Measurements from ENCODE around the gene CD44.

CD44 gene

GRCh38 chr11:35183326-35183925 lies 44.5 kb downstream of the CD44 start:
- H3K4me1 ChIP-seq (ENCODE audit: insufficient read depth, low read length): peaks cover 34% of the 10 kb centered on the region
- no peak overlapping the region for H3K4me3 ChIP-seq (ENCODE audit: low read depth in 1 of 2, low read length in 2 of 2)
- no peaks in the 10 kb centered on the region for H3K27me3 ChIP-seq (ENCODE audit: control insufficient read depth in 1 of 2, insufficient read depth in 2 of 2, low read length in 2 of 2)
- no peaks in the 10 kb centered on the region for H3K9me3 ChIP-seq (ENCODE audit: low read length)
- no peak overlapping the region for H3K27ac ChIP-seq (ENCODE audit: low read depth, low read length)
- no peak overlapping the region for H3K9ac ChIP-seq (ENCODE audit: low read length)
- peaks cover 52% of the 10 kb centered on the region for H3K36me3 ChIP-seq (ENCODE audit: insufficient read depth, low read length)

DNA sequence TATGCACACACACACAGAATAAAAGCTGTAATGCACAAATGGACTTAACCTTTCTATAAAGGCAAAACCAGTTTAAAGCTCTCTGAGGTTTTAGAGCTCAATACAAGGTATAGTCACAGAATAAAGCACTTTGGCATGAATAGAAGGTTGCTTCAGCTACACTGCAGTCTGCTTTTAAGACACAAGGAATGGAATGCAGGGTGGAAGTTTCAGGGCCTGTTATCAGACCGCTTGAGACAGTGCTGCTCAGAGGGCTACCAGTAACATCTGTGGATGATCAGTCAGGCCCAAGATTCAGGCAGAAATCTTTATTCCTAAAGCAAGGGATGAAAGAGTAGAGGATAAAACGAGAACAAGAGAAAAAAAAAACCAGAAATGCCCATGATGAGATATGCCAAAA lies 46.7 kb downstream of the CD44 start:
- Histone ChIP-seq H3K9ac (ENCODE audit: low read length) (no peak overlapping the region), H3K4me3 (ENCODE audit: low read depth in 1 of 2, low read length in 2 of 2) (no peak overlapping the region), H3K9me3 (ENCODE audit: low read length) (no peaks in the 10 kb centered on the region), H3K4me1 (ENCODE audit: insufficient read depth, low read length) (peaks cover 25% of the 10 kb centered on the region), H3K36me3 (ENCODE audit: insufficient read depth, low read length) (peaks cover 35% of the 10 kb centered on the region), H3K27me3 (ENCODE audit: control insufficient read depth in 1 of 2, insufficient read depth in 2 of 2, low read length in 2 of 2) (no peaks in the 10 kb centered on the region), H3K27ac (ENCODE audit: low read depth, low read length) (no peak overlapping the region)

DNA sequence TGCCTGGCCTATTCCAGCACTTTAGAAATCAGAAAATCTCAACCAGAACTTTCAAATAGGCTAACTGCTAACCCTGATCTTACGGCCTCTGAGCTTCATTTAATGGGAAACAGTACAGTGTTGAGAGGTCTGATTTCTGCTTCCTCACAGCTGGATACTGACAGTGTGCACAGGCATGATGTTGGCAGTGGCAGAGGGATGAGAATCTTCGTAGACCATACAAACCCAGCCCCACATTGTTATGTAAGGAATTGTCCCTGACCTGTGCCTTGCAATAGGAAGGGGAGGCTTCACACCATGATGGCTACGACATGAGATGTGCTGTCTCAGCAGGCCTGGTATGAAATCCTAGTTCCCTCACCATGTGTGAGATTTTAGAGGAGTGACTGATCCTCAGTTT lies 49.0 kb downstream of the CD44 start:
- no peak overlapping the region for H3K4me3 ChIP-seq (ENCODE audit: low read depth in 1 of 2, low read length in 2 of 2)
- no peak overlapping the region for H3K9ac ChIP-seq (ENCODE audit: low read length)
- H3K4me1 ChIP-seq (ENCODE audit: insufficient read depth, low read length): peaks cover 42% of the 10 kb centered on the region
- no peaks in the 10 kb centered on the region for H3K9me3 ChIP-seq (ENCODE audit: low read length)
- no peak overlapping the region for H3K27ac ChIP-seq (ENCODE audit: low read depth, low read length)
- no peaks in the 10 kb centered on the region for H3K27me3 ChIP-seq (ENCODE audit: control insufficient read depth in 1 of 2, insufficient read depth in 2 of 2, low read length in 2 of 2)
- peaks cover 25% of the 10 kb centered on the region for H3K36me3 ChIP-seq (ENCODE audit: insufficient read depth, low read length)

GRCh38 chr11:35190804-35191348 lies 51.9 kb downstream of the CD44 start:
- Histone ChIP-seq H3K9ac (ENCODE audit: low read length) (no peak overlapping the region), H3K4me3 (ENCODE audit: low read depth in 1 of 2, low read length in 2 of 2) (no peak overlapping the region), H3K27me3 (ENCODE audit: control insufficient read depth in 1 of 2, insufficient read depth in 2 of 2, low read length in 2 of 2) (no peaks in the 10 kb centered on the region), H3K36me3 (ENCODE audit: insufficient read depth, low read length) (peaks cover 16% of the 10 kb centered on the region), H3K27ac (ENCODE audit: low read depth, low read length) (peak overlapping the region; percentile 45), H3K9me3 (ENCODE audit: low read length) (no peaks in the 10 kb centered on the region), H3K4me1 (ENCODE audit: insufficient read depth, low read length) (peaks cover 47% of the 10 kb centered on the region)

DNA sequence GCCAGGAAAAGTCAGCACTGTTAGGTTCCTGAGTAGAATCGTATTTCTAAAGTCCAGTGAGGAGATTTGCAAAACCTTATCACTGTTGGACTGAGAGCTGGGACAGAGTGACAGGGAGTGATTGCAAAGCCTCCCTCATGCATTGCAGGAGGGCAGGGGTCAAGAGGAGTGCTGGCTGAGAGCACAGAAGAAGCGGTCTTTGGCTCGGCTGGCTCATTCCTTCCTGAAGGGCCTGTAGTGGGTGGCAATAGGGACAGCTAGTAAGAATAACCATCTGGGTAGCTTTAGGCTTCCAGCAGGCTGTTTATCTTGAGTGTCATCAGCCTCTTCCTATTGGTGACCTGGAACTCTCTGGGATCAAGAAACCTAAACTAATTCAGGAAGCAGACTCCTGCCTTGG lies 53.4 kb downstream of the CD44 start:
- H3K9me3 ChIP-seq (ENCODE audit: low read length): no peaks in the 10 kb centered on the region
- peaks cover 26% of the 10 kb centered on the region for H3K36me3 ChIP-seq (ENCODE audit: insufficient read depth, low read length)
- H3K9ac ChIP-seq (ENCODE audit: low read length): no peak overlapping the region
- peak overlapping the region; percentile 45 for H3K27ac ChIP-seq (ENCODE audit: low read depth, low read length)
- H3K27me3 ChIP-seq (ENCODE audit: control insufficient read depth in 1 of 2, insufficient read depth in 2 of 2, low read length in 2 of 2): no peaks in the 10 kb centered on the region
- no peak overlapping the region for H3K4me3 ChIP-seq (ENCODE audit: low read depth in 1 of 2, low read length in 2 of 2)
- peaks cover 47% of the 10 kb centered on the region for H3K4me1 ChIP-seq (ENCODE audit: insufficient read depth, low read length)

DNA sequence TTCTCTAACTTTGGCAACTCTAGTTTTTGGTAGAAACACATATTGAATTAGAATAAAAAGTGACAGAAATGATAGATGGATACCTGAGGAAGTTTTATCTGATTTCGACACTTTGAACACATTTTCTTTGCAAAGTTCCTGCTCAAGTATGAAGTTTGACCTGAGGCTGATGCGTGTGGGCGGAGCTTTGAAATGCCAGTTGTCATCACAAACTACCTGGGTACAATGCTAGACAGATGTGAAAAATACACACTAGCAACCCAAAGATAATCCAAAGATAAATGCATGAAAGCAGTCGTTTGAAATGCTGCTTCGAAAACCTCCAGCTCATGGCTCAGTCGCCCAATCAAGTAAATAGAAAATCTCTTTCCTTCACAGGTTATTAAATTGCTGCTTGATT lies 54.8 kb downstream of the CD44 start:
- H3K27ac ChIP-seq (ENCODE audit: low read depth, low read length): no peak overlapping the region
- H3K36me3 ChIP-seq (ENCODE audit: insufficient read depth, low read length): peaks cover 26% of the 10 kb centered on the region

GRCh38 chr11:35197292-35197691 lies 58.3 kb downstream of the CD44 start:
- no peak overlapping the region for H3K4me3 ChIP-seq (ENCODE audit: low read depth in 1 of 2, low read length in 2 of 2)
- H3K9me3 ChIP-seq (ENCODE audit: low read length): no peaks in the 10 kb centered on the region
- H3K4me1 ChIP-seq (ENCODE audit: insufficient read depth, low read length): peaks cover 17% of the 10 kb centered on the region
- no peak overlapping the region for H3K9ac ChIP-seq (ENCODE audit: low read length)
- H3K27me3 ChIP-seq (ENCODE audit: control insufficient read depth in 1 of 2, insufficient read depth in 2 of 2, low read length in 2 of 2): no peaks in the 10 kb centered on the region
- no peak overlapping the region for H3K27ac ChIP-seq (ENCODE audit: low read depth, low read length)
- H3K36me3 ChIP-seq (ENCODE audit: insufficient read depth, low read length): peaks cover 32% of the 10 kb centered on the region

More for the DNA sequence above, 54.8 kb downstream of the CD44 start:
- no peak overlapping the region for H3K4me3 ChIP-seq (ENCODE audit: low read depth in 1 of 2, low read length in 2 of 2)
- H3K27me3 ChIP-seq (ENCODE audit: control insufficient read depth in 1 of 2, insufficient read depth in 2 of 2, low read length in 2 of 2): no peaks in the 10 kb centered on the region
- H3K9me3 ChIP-seq (ENCODE audit: low read length): no peaks in the 10 kb centered on the region
- H3K9ac ChIP-seq (ENCODE audit: low read length): no peak overlapping the region
- H3K4me1 ChIP-seq (ENCODE audit: insufficient read depth, low read length): peaks cover 47% of the 10 kb centered on the region

GRCh38 chr11:35200811-35201341 lies 61.9 kb downstream of the CD44 start:
- Histone ChIP-seq H3K4me1 (ENCODE audit: insufficient read depth, low read length) (no peaks in the 10 kb centered on the region), H3K4me3 (ENCODE audit: low read depth in 1 of 2, low read length in 2 of 2) (no peak overlapping the region), H3K27ac (ENCODE audit: low read depth, low read length) (no peak overlapping the region), H3K9me3 (ENCODE audit: low read length) (no peaks in the 10 kb centered on the region), H3K36me3 (ENCODE audit: insufficient read depth, low read length) (peaks cover 42% of the 10 kb centered on the region), H3K9ac (ENCODE audit: low read length) (no peak overlapping the region), H3K27me3 (ENCODE audit: control insufficient read depth in 1 of 2, insufficient read depth in 2 of 2, low read length in 2 of 2) (no peaks in the 10 kb centered on the region)

GRCh38 chr11:35204614-35205013 lies 65.6 kb downstream of the CD44 start:
- Histone ChIP-seq H3K4me3 (ENCODE audit: low read depth in 1 of 2, low read length in 2 of 2) (no peak overlapping the region), H3K9ac (ENCODE audit: low read length) (no peak overlapping the region), H3K27ac (ENCODE audit: low read depth, low read length) (no peak overlapping the region), H3K36me3 (ENCODE audit: insufficient read depth, low read length) (peaks cover 41% of the 10 kb centered on the region), H3K27me3 (ENCODE audit: control insufficient read depth in 1 of 2, insufficient read depth in 2 of 2, low read length in 2 of 2) (no peaks in the 10 kb centered on the region), H3K4me1 (ENCODE audit: insufficient read depth, low read length) (no peaks in the 10 kb centered on the region), H3K9me3 (ENCODE audit: low read length) (peaks cover 3% of the 10 kb centered on the region)

- H3K9me3 ChIP-seq (ENCODE audit: low read length): peaks cover 5% of the 10 kb centered on the region
- H3K27ac ChIP-seq (ENCODE audit: low read depth, low read length): no peak overlapping the region
- no peak overlapping the region for H3K9ac ChIP-seq (ENCODE audit: low read length)
- H3K36me3 ChIP-seq (ENCODE audit: insufficient read depth, low read length): peaks cover 34% of the 10 kb centered on the region
- no peaks in the 10 kb centered on the region for H3K4me1 ChIP-seq (ENCODE audit: insufficient read depth, low read length)
- no peaks in the 10 kb centered on the region for H3K27me3 ChIP-seq (ENCODE audit: control insufficient read depth in 1 of 2, insufficient read depth in 2 of 2, low read length in 2 of 2)
- no peak overlapping the region for H3K4me3 ChIP-seq (ENCODE audit: low read depth in 1 of 2, low read length in 2 of 2)
Measured at GRCh38 chr11:35206616-35207015, 67.6 kb downstream of the CD44 start.

DNA sequence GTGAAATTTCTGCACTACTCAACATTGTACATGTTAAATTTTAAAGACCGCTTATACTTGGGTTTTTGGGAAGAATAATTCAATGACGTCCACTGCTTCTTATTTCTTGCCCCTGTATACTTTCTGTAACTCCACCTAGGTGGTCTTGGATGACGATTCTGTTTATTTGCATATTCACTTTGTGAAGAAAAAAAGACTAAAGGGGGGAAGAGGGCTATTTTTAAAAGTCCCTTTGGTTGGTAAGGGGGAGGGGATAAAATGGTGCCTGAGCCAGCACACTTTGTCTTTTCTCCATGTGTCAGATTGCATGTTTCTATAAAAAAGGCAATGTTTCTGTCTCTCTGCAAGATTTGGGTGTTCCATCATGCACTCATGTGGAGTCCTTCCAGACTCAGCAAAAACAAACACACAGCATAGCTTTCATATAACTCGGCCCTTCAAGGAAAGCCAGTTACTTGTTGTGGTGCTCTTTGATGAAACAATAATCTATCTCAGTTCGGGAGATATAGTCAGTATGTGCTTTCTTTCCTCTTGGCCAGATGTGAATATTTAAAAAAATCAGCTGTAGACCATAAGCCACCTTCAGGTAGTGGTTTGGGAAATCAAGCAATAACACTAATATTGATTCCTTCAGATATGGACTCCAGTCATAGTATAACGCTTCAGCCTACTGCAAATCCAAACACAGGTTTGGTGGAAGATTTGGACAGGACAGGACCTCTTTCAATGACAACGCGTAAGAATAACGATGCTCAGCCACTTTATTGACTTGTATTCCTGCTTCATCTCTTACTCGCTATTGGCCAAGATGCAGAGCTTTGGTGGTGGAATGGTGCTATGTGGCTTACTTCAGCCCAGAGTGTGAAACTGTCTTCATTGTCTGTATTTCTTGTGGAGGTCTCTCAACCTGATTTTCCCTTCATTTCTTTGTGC lies 68.8 kb downstream of the CD44 start:
- no peak overlapping the region for H3K9ac ChIP-seq (ENCODE audit: low read length)
- no peaks in the 10 kb centered on the region for H3K27me3 ChIP-seq (ENCODE audit: control insufficient read depth in 1 of 2, insufficient read depth in 2 of 2, low read length in 2 of 2)
- H3K27ac ChIP-seq (ENCODE audit: low read depth, low read length): no peak overlapping the region
- no peaks in the 10 kb centered on the region for H3K4me1 ChIP-seq (ENCODE audit: insufficient read depth, low read length)
- H3K4me3 ChIP-seq (ENCODE audit: low read depth in 1 of 2, low read length in 2 of 2): no peak overlapping the region
- peaks cover 31% of the 10 kb centered on the region for H3K36me3 ChIP-seq (ENCODE audit: insufficient read depth, low read length)
- H3K9me3 ChIP-seq (ENCODE audit: low read length): peaks cover 5% of the 10 kb centered on the region
